A673 (cell line): ENCODE results near the gene LRRC4C. TPM values are rescaled to one million over a fixed set of nuclear protein-coding genes. Genes with fewer than 3 reads are reported as not detected.

Experiments
- BruUV-seq: library from RNA; stranded (reverse); fragments of 400-500 nt; replicated peaks from 2 replicates; lab custom pipeline; 2021; lab: Mats Ljungman, UMichigan
- CTCF ChIA-PET: fragments of 300-600 bp; sonication (Branson Sonifier 250); formaldehyde crosslinking; loops from one replicate; lab custom pipeline; 2022; ENCODE audit warnings: antibody characterized with exemption; lab: Charles Lee
- POLR2A ChIA-PET: fragments of 300-600 bp; sonication (Branson Sonifier 250); formaldehyde crosslinking; loops from one replicate; lab custom pipeline; 2022; ENCODE audit warnings: antibody characterized with exemption; ENCODE audit not compliant: low non-redundant PET; lab: Charles Lee
- DNase-seq: peaks from one replicate; pipeline ENCODE4 v3.0.0-alpha.2; 2015; ENCODE audit warnings: low spot score
- H3K27ac ChIP-seq: fragments of 200-600 bp; sonication (generic); 2 replicates; pipeline ENCODE4 v1.5.1; 2016; ENCODE audit warnings: mixed run types, low read depth, mild to moderate bottlenecking, mixed read lengths, antibody characterized with exemption, low read length; ENCODE audit not compliant: poor library complexity, severe bottlenecking
- H3K27me3 ChIP-seq: fragments of 200-600 bp; sonication (generic); replicated peaks from 2 replicates; pipeline ENCODE4 v1.6.1; 2017; ENCODE audit warnings: mixed run types, low read depth, mild to moderate bottlenecking, mixed read lengths, antibody characterized with exemption, low read length; ENCODE audit not compliant: insufficient read depth, poor library complexity
- H3K36me3 ChIP-seq: fragments of 200-600 bp; sonication (generic); 2 replicates; pipeline ENCODE4 v1.6.1; 2016; ENCODE audit warnings: mixed run types, mild to moderate bottlenecking, mixed read lengths, antibody characterized with exemption, low read length; ENCODE audit not compliant: insufficient read depth, poor library complexity, severe bottlenecking
- H3K4me1 ChIP-seq: fragments of 200-600 bp; sonication (generic); 2 replicates; pipeline ENCODE4 v1.6.1; 2017; ENCODE audit warnings: mixed run types, mild to moderate bottlenecking, mixed read lengths, antibody characterized with exemption, low read length; ENCODE audit not compliant: insufficient read depth, poor library complexity, severe bottlenecking
- H3K4me3 ChIP-seq: fragments of 200-600 bp; sonication (generic); 2 replicates; pipeline ENCODE4 v1.5.1; 2016; ENCODE audit warnings: low read depth, mixed run types, mild to moderate bottlenecking, mixed read lengths, low read length; ENCODE audit not compliant: poor library complexity, severe bottlenecking
- H3K9me3 ChIP-seq: fragments of 200-600 bp; sonication (generic); 2 replicates; pipeline ENCODE4 v1.6.1; 2016; ENCODE audit warnings: mixed run types, low read depth, mild to moderate bottlenecking, mixed read lengths, antibody characterized with exemption, low read length; ENCODE audit not compliant: poor library complexity, severe bottlenecking
- EZH2 ChIP-seq: fragments of 200-600 bp; sonication (generic); IDR thresholded peaks from 2 replicates; pipeline ENCODE4 v1.6.1; 2017; ENCODE audit warnings: borderline replicate concordance, low read depth, mild to moderate bottlenecking, mixed read lengths, antibody characterized with exemption, low read length; ENCODE audit not compliant: poor library complexity, severe bottlenecking
- intact Hi-C: fragments of 100-400 bp; cut with micrococcal nuclease; formaldehyde crosslinking; loops from one replicate; pipeline ENCODE4 v1.10.0; 2022; ENCODE audit not compliant: unreplicated experiment
- total RNA-seq: library from RNA; stranded (reverse); gene quantifications from 2 replicates; pipeline ENCODE4 v1.2.3, GENCODE V29; 2021
- TF ChIP-seq, protein P1 (sequence below): fragments of 300-800, 200-600 bp; sonication (generic); conservative IDR thresholded peaks from 2 replicates; pipeline ENCODE4 v1.5.1; 2017; ENCODE audit warnings: low read depth, mild to moderate bottlenecking, antibody characterized with exemption, low read length, moderate library complexity, mixed read lengths

Gene LRRC4C
- total RNA-seq, 1 experiment from 2014 or later, result 38.3 TPM

GRCh38 chr11:40376331-40376730 is 1083.1 kb downstream of the LRRC4C start:
- no TSS peak for BruUV-seq
- CTCF ChIA-PET, result no interaction called here

DNA sequence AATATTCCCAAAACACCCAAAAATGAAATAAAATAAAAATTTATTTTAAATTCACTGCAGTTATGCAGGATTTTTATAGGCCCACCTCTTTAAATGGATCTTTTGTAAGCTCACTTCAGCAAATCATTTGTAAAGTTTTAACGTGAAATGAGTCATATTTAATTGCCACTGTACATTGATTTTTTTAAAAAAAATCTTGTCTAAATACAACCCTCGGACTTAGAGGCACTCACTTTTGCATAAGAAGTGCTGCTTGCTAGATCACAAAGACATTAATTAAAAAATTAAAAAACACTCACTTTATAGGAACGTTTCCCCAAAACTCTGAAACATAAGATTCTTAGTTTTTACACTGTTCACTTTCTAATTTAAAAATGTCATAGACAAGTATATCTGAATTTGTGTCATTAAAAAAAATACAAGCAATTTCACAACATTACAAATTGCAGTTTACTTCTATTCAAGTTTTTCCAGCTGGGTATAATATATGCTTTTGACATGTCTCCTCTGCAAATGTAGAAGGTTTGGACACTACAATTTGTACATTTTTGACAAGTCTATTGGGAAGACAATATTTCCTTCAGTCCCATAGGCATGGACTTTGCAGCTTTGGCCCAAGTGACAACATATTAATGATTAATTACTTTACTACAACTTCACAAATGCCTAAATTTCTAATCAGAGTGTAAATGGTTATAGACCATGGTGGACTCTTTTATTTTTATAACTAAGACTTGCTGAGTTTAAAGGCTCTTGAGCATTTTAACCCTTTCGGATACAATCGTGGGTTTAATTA is 1088.4 kb downstream of the LRRC4C start:
- H3K4me1 ChIP-seq, result no peaks in the 10 kb centered on the region
- POLR2A ChIA-PET, result no interaction called here
- no peak overlapping the region for H3K4me3 ChIP-seq
- no TSS peak for BruUV-seq
- no peaks in the 10 kb centered on the region for H3K27me3 ChIP-seq
- H3K9me3 ChIP-seq, result no peaks in the 10 kb centered on the region
- no peak overlapping the region for H3K27ac ChIP-seq
- no peaks in the 10 kb centered on the region for H3K36me3 ChIP-seq
- DNase-seq, result no peak
- intact Hi-C loops, result no loop called here
- CTCF ChIA-PET, result no interaction called here
- no peak for TF ChIP-seq EZH2
- TF ChIP-seq, protein P1, sequence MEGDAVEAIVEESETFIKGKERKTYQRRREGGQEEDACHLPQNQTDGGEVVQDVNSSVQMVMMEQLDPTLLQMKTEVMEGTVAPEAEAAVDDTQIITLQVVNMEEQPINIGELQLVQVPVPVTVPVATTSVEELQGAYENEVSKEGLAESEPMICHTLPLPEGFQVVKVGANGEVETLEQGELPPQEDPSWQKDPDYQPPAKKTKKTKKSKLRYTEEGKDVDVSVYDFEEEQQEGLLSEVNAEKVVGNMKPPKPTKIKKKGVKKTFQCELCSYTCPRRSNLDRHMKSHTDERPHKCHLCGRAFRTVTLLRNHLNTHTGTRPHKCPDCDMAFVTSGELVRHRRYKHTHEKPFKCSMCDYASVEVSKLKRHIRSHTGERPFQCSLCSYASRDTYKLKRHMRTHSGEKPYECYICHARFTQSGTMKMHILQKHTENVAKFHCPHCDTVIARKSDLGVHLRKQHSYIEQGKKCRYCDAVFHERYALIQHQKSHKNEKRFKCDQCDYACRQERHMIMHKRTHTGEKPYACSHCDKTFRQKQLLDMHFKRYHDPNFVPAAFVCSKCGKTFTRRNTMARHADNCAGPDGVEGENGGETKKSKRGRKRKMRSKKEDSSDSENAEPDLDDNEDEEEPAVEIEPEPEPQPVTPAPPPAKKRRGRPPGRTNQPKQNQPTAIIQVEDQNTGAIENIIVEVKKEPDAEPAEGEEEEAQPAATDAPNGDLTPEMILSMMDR, result no peak

More at GRCh38 chr11:40376331-40376730, 1083.1 kb downstream of the LRRC4C start:
- intact Hi-C loops, result no loop called here
- Histone ChIP-seq H3K9me3 (no peaks in the 10 kb centered on the region), H3K4me3 (no peak overlapping the region), H3K27ac (no peak overlapping the region), H3K27me3 (no peaks in the 10 kb centered on the region), H3K36me3 (no peaks in the 10 kb centered on the region), H3K4me1 (no peaks in the 10 kb centered on the region)
- DNase-seq, result no peak
- POLR2A ChIA-PET, result no interaction called here
- TF ChIP-seq, protein P1, result no peak
- no peak for TF ChIP-seq EZH2

GRCh38 chr11:40360206-40360798 is 1099.2 kb downstream of the LRRC4C start:
- no peaks in the 10 kb centered on the region for H3K9me3 ChIP-seq
- TF ChIP-seq EZH2, result no peak
- TF ChIP-seq, protein P1, result no peak
- intact Hi-C loops, result no loop called here
- no peak for DNase-seq
- no peak overlapping the region for H3K27ac ChIP-seq
- H3K4me3 ChIP-seq, result no peak overlapping the region
- H3K36me3 ChIP-seq, result no peaks in the 10 kb centered on the region
- no peaks in the 10 kb centered on the region for H3K4me1 ChIP-seq
- H3K27me3 ChIP-seq, result no peaks in the 10 kb centered on the region
- no TSS peak for BruUV-seq
- ChIA-PET CTCF (no interaction called here), POLR2A (no interaction called here)
